Measurements from ENCODE around the gene ULK2. TPM values are rescaled to one million over a fixed set of nuclear protein-coding genes. Genes with fewer than 3 reads are reported as not detected.
"Not testable (repeated sequence)": the region's sequence is repeated elsewhere in the genome, so short reads cannot be mapped to it uniquely, and the experiment has no call there.

The ULK2 gene
- total and polyA plus RNA-seq, 8 donors = 0.29 to 254 (median 9.1) TPM

GRCh38 chr17:19867079-19867328, 732 bp downstream of the ULK2 start:
- intact Hi-C loops (cut with DNase I; ENCODE audit: low total_unique reads) = no loop called here
- H3K27ac ChIP-seq = peak overlapping the region; percentile 65 to 91 (median 82)
- 0 to 1% (median 0%) methylated on average over 5 to 27 of the region's 27 CpGs for WGBS, 5 donors

GRCh38 chr17:19865021-19865420, 2.7 kb downstream of the ULK2 start:
- no peak overlapping the region for H3K4me3 ChIP-seq
- no peak for TF ChIP-seq POLR2AphosphoS5 (IDR thresholded peaks at IDR 0.05)
- no peak for TF ChIP-seq EP300 (IDR thresholded peaks at IDR 0.05)
- no peak for TF ChIP-seq POLR2A (IDR thresholded peaks at IDR 0.05)
- no peak for TF ChIP-seq CTCF (IDR thresholded peaks at IDR 0.05)
- intact Hi-C loops (cut with DNase I; ENCODE audit: low total_unique reads) = no loop called here
- no peaks in the 10 kb centered on the region for H3K9me3 ChIP-seq
- no peak overlapping the region for H3K27ac ChIP-seq
- peaks cover 13 to 27% (median 19%) of the 10 kb centered on the region in 4 donors for H3K4me1 ChIP-seq
- H3K36me3 ChIP-seq = peaks cover 0 to 28% (median 22%) of the 10 kb centered on the region in 4 donors
- WGBS, 5 donors = 80 to 87% (median 84%) methylated on average over 3 of the region's 3 CpGs
- H3K27me3 ChIP-seq = no peaks in the 10 kb centered on the region
- DNase-seq = no peak

More at GRCh38 chr17:19867079-19867328, 732 bp downstream of the ULK2 start:
- H3K9me3 ChIP-seq = no peaks in the 10 kb centered on the region
- H3K4me3 ChIP-seq = peak overlapping the region; percentile 75 to 89 (median 87)
- H3K27me3 ChIP-seq = no peaks in the 10 kb centered on the region
- peaks cover 13 to 27% (median 19%) of the 10 kb centered on the region in 4 donors for H3K4me1 ChIP-seq
- H3K36me3 ChIP-seq = peaks cover 0 to 17% (median 11%) of the 10 kb centered on the region in 4 donors
- peak; percentile 70 to 89 for DNase-seq
- peak in 2 of 7 experiments; percentile 7 to 24 for TF ChIP-seq CTCF (IDR thresholded peaks at IDR 0.05)
- peak; percentile 15 to 31 (median 21) for TF ChIP-seq POLR2AphosphoS5 (IDR thresholded peaks at IDR 0.05)
- no peak for TF ChIP-seq EP300 (IDR thresholded peaks at IDR 0.05)
- no peak for TF ChIP-seq POLR2A (IDR thresholded peaks at IDR 0.05)

DNA sequence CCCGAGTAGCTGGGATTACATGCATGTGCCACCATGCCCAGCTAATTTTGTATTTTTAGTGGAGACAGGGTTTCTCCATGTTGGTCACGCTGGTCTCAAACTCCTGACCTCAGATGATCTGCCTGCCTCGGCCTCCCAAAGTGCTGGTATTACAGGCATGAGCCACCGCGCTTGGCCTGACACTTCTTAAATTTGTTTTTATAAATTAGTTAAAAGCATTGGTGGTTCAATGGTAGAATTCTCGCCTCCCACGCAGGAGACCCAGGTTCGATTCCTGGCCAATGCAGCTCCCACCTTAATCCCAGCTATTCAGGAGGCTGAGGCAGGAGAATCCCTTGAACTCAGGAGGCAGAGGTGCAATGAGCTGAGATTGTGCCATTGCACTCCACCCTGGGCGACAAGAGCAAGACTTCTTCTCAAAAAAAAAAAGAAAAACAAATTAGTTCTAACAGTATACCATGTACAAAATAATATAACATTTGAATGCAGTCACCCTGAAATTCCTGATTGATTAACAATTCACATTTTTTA, 7.0 kb downstream of the ULK2 start:
- peaks cover 3 to 51% (median 45%) of the 10 kb centered on the region in 4 donors for H3K36me3 ChIP-seq
- H3K4me3 ChIP-seq; H3K27ac ChIP-seq; H3K4me1 ChIP-seq; H3K9me3 ChIP-seq; DNase-seq; H3K27me3 ChIP-seq; intact Hi-C loops (cut with DNase I; ENCODE audit: low total_unique reads): not testable (repeated sequence)
- 93 to 98% (median 96%) methylated on average over 9 of the region's 9 CpGs for WGBS, 5 donors

DNA sequence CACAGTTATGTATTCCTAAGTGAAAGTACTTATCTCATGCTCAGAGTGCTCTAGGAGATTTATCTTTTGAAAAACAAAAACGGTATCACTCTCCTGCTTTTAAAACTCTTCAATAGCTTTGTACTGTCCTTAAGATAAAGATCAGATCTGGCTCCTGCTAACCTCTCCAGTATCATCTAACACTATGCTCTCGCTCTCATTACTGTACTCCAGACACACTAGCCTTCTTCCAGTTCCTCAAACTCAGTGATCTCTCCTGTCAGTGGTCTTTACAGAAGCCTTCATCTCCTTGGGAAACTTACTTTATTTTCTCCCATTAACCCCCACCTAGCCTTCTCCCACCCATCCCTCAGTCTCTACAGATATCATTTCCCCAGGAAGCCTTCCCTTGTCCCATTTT, 10.1 kb downstream of the ULK2 start:
- TF ChIP-seq EP300 (IDR thresholded peaks at IDR 0.05) = no peak
- TF ChIP-seq CTCF (IDR thresholded peaks at IDR 0.05) = no peak
- no peak for TF ChIP-seq POLR2A (IDR thresholded peaks at IDR 0.05)
- DNase-seq = no peak
- H3K9me3 ChIP-seq = no peaks in the 10 kb centered on the region
- no peak overlapping the region for H3K4me3 ChIP-seq
- no peaks in the 10 kb centered on the region for H3K27me3 ChIP-seq
- no peak overlapping the region for H3K27ac ChIP-seq
- intact Hi-C loops (cut with DNase I; ENCODE audit: low total_unique reads) = no loop called here
- peaks cover 3 to 46% (median 40%) of the 10 kb centered on the region in 4 donors for H3K36me3 ChIP-seq
- 69 to 80% (median 70%) methylated on average over 2 of the region's 2 CpGs for WGBS, 5 donors
- H3K4me1 ChIP-seq = no peaks in the 10 kb centered on the region

DNA sequence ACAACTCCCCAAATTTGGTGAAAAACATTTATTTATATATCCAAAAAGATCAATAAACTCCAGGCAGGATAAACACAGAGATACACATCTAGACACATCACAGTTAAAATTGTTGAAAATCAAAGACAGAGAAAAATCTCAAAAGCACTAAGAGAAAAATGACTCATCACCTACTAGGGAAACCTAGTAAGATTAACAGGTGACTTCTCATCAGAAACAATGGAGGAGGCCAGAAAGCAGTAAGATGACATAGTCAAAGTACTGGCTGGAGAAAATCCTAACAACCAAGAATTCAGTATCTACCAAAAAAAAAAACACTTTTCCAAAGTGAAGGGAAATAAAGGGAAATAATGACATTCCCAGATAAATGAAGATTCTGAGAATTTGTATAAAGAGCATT, 33.8 kb downstream of the ULK2 start:
- DNase-seq = no peak
- TF ChIP-seq POLR2AphosphoS5 (IDR thresholded peaks at IDR 0.05) = no peak
- TF ChIP-seq CTCF (IDR thresholded peaks at IDR 0.05) = no peak
- no peak for TF ChIP-seq EP300 (IDR thresholded peaks at IDR 0.05)
- TF ChIP-seq POLR2A (IDR thresholded peaks at IDR 0.05) = no peak
- H3K36me3 ChIP-seq = peaks cover 0 to 93% (median 77%) of the 10 kb centered on the region in 4 donors

More for the DNA sequence above, 33.8 kb downstream of the ULK2 start:
- no peaks in the 10 kb centered on the region for H3K4me1 ChIP-seq
- H3K27me3 ChIP-seq = no peaks in the 10 kb centered on the region
- H3K27ac ChIP-seq = no peak overlapping the region
- no peaks in the 10 kb centered on the region for H3K9me3 ChIP-seq
- intact Hi-C loops (cut with DNase I; ENCODE audit: low total_unique reads) = no loop called here
- H3K4me3 ChIP-seq = no peak overlapping the region
